ENCODE data around the gene RBM25.

RBM25 gene

GRCh38 chr14:73140811-73141323, 82.5 kb downstream of the RBM25 start:
- no peak for TF ChIP-seq REST (IDR thresholded peaks at IDR 0.05; ENCODE audit: insufficient read depth in 1 of 2, low read depth in 2 of 2, low read length in 2 of 2)
- no peak for TF ChIP-seq POLR2AphosphoS5 (IDR thresholded peaks at IDR 0.05; ENCODE audit: low read depth, low read length)
- TF ChIP-seq FOXP2 (optimal IDR thresholded peaks at IDR 0.05; ENCODE audit: borderline replicate concordance, extremely low read depth, extremely low read length, insufficient read depth): no peak
- no peak for TF ChIP-seq TAF1 (IDR thresholded peaks at IDR 0.05; ENCODE audit: borderline replicate concordance, insufficient read depth, low read length)
- no peak for TF ChIP-seq SIN3A (IDR thresholded peaks at IDR 0.05; ENCODE audit: borderline replicate concordance, insufficient read depth, low read length)

GRCh38 chr14:73142216-73142615, 83.9 kb downstream of the RBM25 start:
- TF ChIP-seq REST (IDR thresholded peaks at IDR 0.05; ENCODE audit: insufficient read depth in 1 of 2, low read depth in 2 of 2, low read length in 2 of 2) (no peak), POLR2AphosphoS5 (IDR thresholded peaks at IDR 0.05; ENCODE audit: low read depth, low read length) (no peak), SIN3A (IDR thresholded peaks at IDR 0.05; ENCODE audit: borderline replicate concordance, insufficient read depth, low read length) (no peak), TAF1 (IDR thresholded peaks at IDR 0.05; ENCODE audit: borderline replicate concordance, insufficient read depth, low read length) (no peak), FOXP2 (optimal IDR thresholded peaks at IDR 0.05; ENCODE audit: borderline replicate concordance, extremely low read depth, extremely low read length, insufficient read depth) (no peak)

GRCh38 chr14:73143003-73143402, 84.7 kb downstream of the RBM25 start:
- no peak for TF ChIP-seq REST (IDR thresholded peaks at IDR 0.05; ENCODE audit: insufficient read depth in 1 of 2, low read depth in 2 of 2, low read length in 2 of 2)
- no peak for TF ChIP-seq SIN3A (IDR thresholded peaks at IDR 0.05; ENCODE audit: borderline replicate concordance, insufficient read depth, low read length)
- no peak for TF ChIP-seq TAF1 (IDR thresholded peaks at IDR 0.05; ENCODE audit: borderline replicate concordance, insufficient read depth, low read length)

GRCh38 chr14:73143617-73144016, 85.3 kb downstream of the RBM25 start:
- TF ChIP-seq SIN3A (IDR thresholded peaks at IDR 0.05; ENCODE audit: borderline replicate concordance, insufficient read depth, low read length) (no peak), POLR2AphosphoS5 (IDR thresholded peaks at IDR 0.05; ENCODE audit: low read depth, low read length) (no peak), FOXP2 (optimal IDR thresholded peaks at IDR 0.05; ENCODE audit: borderline replicate concordance, extremely low read depth, extremely low read length, insufficient read depth) (no peak), REST (IDR thresholded peaks at IDR 0.05; ENCODE audit: insufficient read depth in 1 of 2, low read depth in 2 of 2, low read length in 2 of 2) (no peak), TAF1 (IDR thresholded peaks at IDR 0.05; ENCODE audit: borderline replicate concordance, insufficient read depth, low read length) (no peak)

- TF ChIP-seq REST (IDR thresholded peaks at IDR 0.05; ENCODE audit: insufficient read depth in 1 of 2, low read depth in 2 of 2, low read length in 2 of 2) (no peak), TAF1 (IDR thresholded peaks at IDR 0.05; ENCODE audit: borderline replicate concordance, insufficient read depth, low read length) (no peak), SIN3A (IDR thresholded peaks at IDR 0.05; ENCODE audit: borderline replicate concordance, insufficient read depth, low read length) (no peak), FOXP2 (optimal IDR thresholded peaks at IDR 0.05; ENCODE audit: borderline replicate concordance, extremely low read depth, extremely low read length, insufficient read depth) (no peak), POLR2AphosphoS5 (IDR thresholded peaks at IDR 0.05; ENCODE audit: low read depth, low read length) (no peak)
Observed at GRCh38 chr14:73145371-73145770, 87.0 kb downstream of the RBM25 start.
